ENCODE measurements around the gene OSGIN1. TPM values are rescaled to one million over a fixed set of nuclear protein-coding genes. Genes with fewer than 3 reads are reported as not detected.

Gene OSGIN1
- polyA plus RNA-seq, 2 donors: 6.0 to 8.3 TPM

GRCh38 chr16:83994703-83995102, 41.7 kb downstream of the OSGIN1 start:
- H3K36me3 ChIP-seq (ENCODE audit: control insufficient read depth in 2 of 2, insufficient read depth in 2 of 2, low read length in 1 of 2): no peaks in the 10 kb centered on the region
- peaks cover 0 to 2% of the 10 kb centered on the region in 2 donors for H3K9me3 ChIP-seq (ENCODE audit: control insufficient read depth in 2 of 2, insufficient read depth in 1 of 2, low read depth in 1 of 2, low read length in 1 of 2)
- H3K27ac ChIP-seq (ENCODE audit: low read depth in 2 of 2, low read length in 1 of 2): no peak overlapping the region
- 81 to 85% methylated on average over 13 of the region's 13 CpGs for WGBS, 2 donors
- H3K4me3 ChIP-seq (ENCODE audit: low read depth in 1 of 2, low read length in 2 of 2): no peak overlapping the region
- no peaks in the 10 kb centered on the region for H3K27me3 ChIP-seq (ENCODE audit: control insufficient read depth in 1 of 2, insufficient read depth in 2 of 2, low read length in 2 of 2)
- H3K4me1 ChIP-seq (ENCODE audit: control insufficient read depth in 2 of 2, insufficient read depth in 2 of 2, low read length in 1 of 2): no peaks in the 10 kb centered on the region

- no peak overlapping the region for H3K27ac ChIP-seq (ENCODE audit: low read depth in 2 of 2, low read length in 1 of 2)
- H3K36me3 ChIP-seq (ENCODE audit: control insufficient read depth in 2 of 2, insufficient read depth in 2 of 2, low read length in 1 of 2): no peaks in the 10 kb centered on the region
- peaks cover 0 to 2% of the 10 kb centered on the region in 2 donors for H3K9me3 ChIP-seq (ENCODE audit: control insufficient read depth in 2 of 2, insufficient read depth in 1 of 2, low read depth in 1 of 2, low read length in 1 of 2)
- 9 to 12% methylated on average over 21 of the region's 21 CpGs for WGBS, 2 donors
- no peaks in the 10 kb centered on the region for H3K4me1 ChIP-seq (ENCODE audit: control insufficient read depth in 2 of 2, insufficient read depth in 2 of 2, low read length in 1 of 2)
- no peaks in the 10 kb centered on the region for H3K27me3 ChIP-seq (ENCODE audit: control insufficient read depth in 1 of 2, insufficient read depth in 2 of 2, low read length in 2 of 2)
- no peak overlapping the region for H3K4me3 ChIP-seq (ENCODE audit: low read depth in 1 of 2, low read length in 2 of 2)
Observed at GRCh38 chr16:83995754-83996153, 42.7 kb downstream of the OSGIN1 start.

GRCh38 chr16:83996481-83997252, 43.6 kb downstream of the OSGIN1 start:
- Histone ChIP-seq H3K36me3 (ENCODE audit: control insufficient read depth in 2 of 2, insufficient read depth in 2 of 2, low read length in 1 of 2) (no peaks in the 10 kb centered on the region), H3K4me3 (ENCODE audit: low read depth in 1 of 2, low read length in 2 of 2) (no peak overlapping the region), H3K9me3 (ENCODE audit: control insufficient read depth in 2 of 2, insufficient read depth in 1 of 2, low read depth in 1 of 2, low read length in 1 of 2) (peaks cover 0 to 2% of the 10 kb centered on the region in 2 donors), H3K27ac (ENCODE audit: low read depth in 2 of 2, low read length in 1 of 2) (no peak overlapping the region), H3K4me1 (ENCODE audit: control insufficient read depth in 2 of 2, insufficient read depth in 2 of 2, low read length in 1 of 2) (no peaks in the 10 kb centered on the region), H3K27me3 (ENCODE audit: control insufficient read depth in 1 of 2, insufficient read depth in 2 of 2, low read length in 2 of 2) (no peaks in the 10 kb centered on the region)
- WGBS, 2 donors: 82 to 90% methylated on average over 15 of the region's 15 CpGs

DNA sequence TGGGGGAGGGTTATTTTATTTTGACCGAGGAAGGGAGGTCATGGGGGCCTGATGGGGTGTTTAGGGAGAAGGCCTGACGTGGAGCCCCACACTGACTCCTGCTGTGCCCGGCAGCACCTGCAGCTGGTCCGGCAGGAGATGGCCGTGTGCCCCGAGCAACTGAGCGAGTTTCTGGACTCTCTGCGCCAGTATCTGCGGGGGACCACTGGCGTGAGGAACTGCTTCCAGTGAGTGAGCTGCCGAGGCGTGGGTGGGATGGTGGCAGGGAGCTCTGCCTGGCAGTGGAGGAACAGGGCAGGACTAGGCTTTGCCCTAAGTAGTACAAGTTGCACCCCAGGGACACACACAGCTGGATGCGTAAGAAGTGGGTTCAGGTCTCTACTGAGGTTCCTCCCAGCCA, 45.1 kb downstream of the OSGIN1 start:
- Histone ChIP-seq H3K4me1 (ENCODE audit: control insufficient read depth in 2 of 2, insufficient read depth in 2 of 2, low read length in 1 of 2) (no peaks in the 10 kb centered on the region), H3K27me3 (ENCODE audit: control insufficient read depth in 1 of 2, insufficient read depth in 2 of 2, low read length in 2 of 2) (no peaks in the 10 kb centered on the region), H3K9me3 (ENCODE audit: control insufficient read depth in 2 of 2, insufficient read depth in 1 of 2, low read depth in 1 of 2, low read length in 1 of 2) (peaks cover 0 to 2% of the 10 kb centered on the region in 2 donors), H3K36me3 (ENCODE audit: control insufficient read depth in 2 of 2, insufficient read depth in 2 of 2, low read length in 1 of 2) (no peaks in the 10 kb centered on the region), H3K4me3 (ENCODE audit: low read depth in 1 of 2, low read length in 2 of 2) (no peak overlapping the region), H3K27ac (ENCODE audit: low read depth in 2 of 2, low read length in 1 of 2) (no peak overlapping the region)
- WGBS, 2 donors: 87 to 91% methylated on average over 13 of the region's 13 CpGs

- Histone ChIP-seq H3K36me3 (ENCODE audit: control insufficient read depth in 2 of 2, insufficient read depth in 2 of 2, low read length in 1 of 2) (no peaks in the 10 kb centered on the region), H3K4me3 (ENCODE audit: low read depth in 1 of 2, low read length in 2 of 2) (no peak overlapping the region), H3K9me3 (ENCODE audit: control insufficient read depth in 2 of 2, insufficient read depth in 1 of 2, low read depth in 1 of 2, low read length in 1 of 2) (peaks cover 0 to 2% of the 10 kb centered on the region in 2 donors), H3K4me1 (ENCODE audit: control insufficient read depth in 2 of 2, insufficient read depth in 2 of 2, low read length in 1 of 2) (no peaks in the 10 kb centered on the region), H3K27ac (ENCODE audit: low read depth in 2 of 2, low read length in 1 of 2) (no peak overlapping the region), H3K27me3 (ENCODE audit: control insufficient read depth in 1 of 2, insufficient read depth in 2 of 2, low read length in 2 of 2) (no peaks in the 10 kb centered on the region)
- 77 to 82% methylated on average over 13 of the region's 13 CpGs for WGBS, 2 donors
Observed at GRCh38 chr16:84000989-84001642, 48.1 kb downstream of the OSGIN1 start.

- no peak overlapping the region for H3K27ac ChIP-seq (ENCODE audit: low read depth in 2 of 2, low read length in 1 of 2)
- no peaks in the 10 kb centered on the region for H3K27me3 ChIP-seq (ENCODE audit: control insufficient read depth in 1 of 2, insufficient read depth in 2 of 2, low read length in 2 of 2)
- no peaks in the 10 kb centered on the region for H3K4me1 ChIP-seq (ENCODE audit: control insufficient read depth in 2 of 2, insufficient read depth in 2 of 2, low read length in 1 of 2)
- H3K36me3 ChIP-seq (ENCODE audit: control insufficient read depth in 2 of 2, insufficient read depth in 2 of 2, low read length in 1 of 2): no peaks in the 10 kb centered on the region
- WGBS, 2 donors: 89 to 92% methylated on average over 7 of the region's 7 CpGs
- no peak overlapping the region for H3K4me3 ChIP-seq (ENCODE audit: low read depth in 1 of 2, low read length in 2 of 2)
- no peaks in the 10 kb centered on the region for H3K9me3 ChIP-seq (ENCODE audit: control insufficient read depth in 2 of 2, insufficient read depth in 1 of 2, low read depth in 1 of 2, low read length in 1 of 2)
Observed at GRCh38 chr16:84001726-84002125, 48.7 kb downstream of the OSGIN1 start.

DNA sequence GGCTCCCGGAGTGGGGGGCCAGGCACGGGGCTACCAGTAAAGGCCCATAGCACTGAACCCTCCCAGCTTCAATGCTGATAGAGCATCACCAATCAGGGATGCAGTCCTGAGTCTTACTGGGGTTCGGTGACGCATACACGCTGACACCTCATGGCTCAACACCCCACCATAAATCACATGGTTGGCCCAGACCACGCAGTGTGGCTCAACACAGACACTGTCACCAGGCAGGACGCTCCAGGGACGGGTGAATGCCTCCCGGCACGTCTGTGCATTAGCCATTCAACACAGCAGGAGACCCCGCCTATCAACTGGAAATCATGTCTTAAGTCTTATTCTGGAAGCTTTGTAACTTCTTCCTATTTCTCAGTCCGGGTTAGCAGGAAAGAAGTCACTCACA, 50.0 kb downstream of the OSGIN1 start:
- no peaks in the 10 kb centered on the region for H3K27me3 ChIP-seq (ENCODE audit: control insufficient read depth in 1 of 2, insufficient read depth in 2 of 2, low read length in 2 of 2)
- no peak overlapping the region for H3K4me3 ChIP-seq (ENCODE audit: low read depth in 1 of 2, low read length in 2 of 2)
- no peaks in the 10 kb centered on the region for H3K9me3 ChIP-seq (ENCODE audit: control insufficient read depth in 2 of 2, insufficient read depth in 1 of 2, low read depth in 1 of 2, low read length in 1 of 2)
- H3K4me1 ChIP-seq (ENCODE audit: control insufficient read depth in 2 of 2, insufficient read depth in 2 of 2, low read length in 1 of 2): no peaks in the 10 kb centered on the region
- H3K27ac ChIP-seq (ENCODE audit: low read depth in 2 of 2, low read length in 1 of 2): no peak overlapping the region
- 80 to 81% methylated on average over 12 of the region's 12 CpGs for WGBS, 2 donors
- H3K36me3 ChIP-seq (ENCODE audit: control insufficient read depth in 2 of 2, insufficient read depth in 2 of 2, low read length in 1 of 2): no peaks in the 10 kb centered on the region

GRCh38 chr16:84004442-84004841, 51.4 kb downstream of the OSGIN1 start:
- Histone ChIP-seq H3K36me3 (ENCODE audit: control insufficient read depth in 2 of 2, insufficient read depth in 2 of 2, low read length in 1 of 2) (no peaks in the 10 kb centered on the region), H3K4me3 (ENCODE audit: low read depth in 1 of 2, low read length in 2 of 2) (no peak overlapping the region), H3K27me3 (ENCODE audit: control insufficient read depth in 1 of 2, insufficient read depth in 2 of 2, low read length in 2 of 2) (no peaks in the 10 kb centered on the region), H3K4me1 (ENCODE audit: control insufficient read depth in 2 of 2, insufficient read depth in 2 of 2, low read length in 1 of 2) (no peaks in the 10 kb centered on the region), H3K9me3 (ENCODE audit: control insufficient read depth in 2 of 2, insufficient read depth in 1 of 2, low read depth in 1 of 2, low read length in 1 of 2) (peaks cover 0 to 3% of the 10 kb centered on the region in 2 donors), H3K27ac (ENCODE audit: low read depth in 2 of 2, low read length in 1 of 2) (no peak overlapping the region)
- 79 to 84% methylated on average over 7 of the region's 7 CpGs for WGBS, 2 donors

DNA sequence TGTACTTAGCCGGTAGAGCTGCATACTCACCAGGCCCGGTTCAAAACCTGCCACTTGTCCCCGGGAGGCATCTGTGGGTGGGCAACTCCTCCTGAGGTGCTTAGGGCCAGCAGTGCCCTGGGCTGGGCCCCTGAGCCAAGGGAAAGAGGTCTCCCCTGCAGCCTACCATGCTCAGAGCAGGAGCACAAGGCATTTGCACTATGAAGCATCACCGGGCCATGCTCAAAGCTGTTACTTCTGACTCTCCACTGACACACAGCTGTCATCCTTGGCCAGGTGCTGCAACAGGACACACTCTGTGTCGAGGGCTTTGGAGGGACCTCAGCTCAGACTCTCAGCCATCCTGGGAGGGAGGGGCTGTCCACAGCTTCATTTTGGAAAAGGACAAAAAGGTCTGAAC, 52.4 kb downstream of the OSGIN1 start:
- Histone ChIP-seq H3K27ac (ENCODE audit: low read depth in 2 of 2, low read length in 1 of 2) (no peak overlapping the region), H3K4me1 (ENCODE audit: control insufficient read depth in 2 of 2, insufficient read depth in 2 of 2, low read length in 1 of 2) (no peaks in the 10 kb centered on the region), H3K9me3 (ENCODE audit: control insufficient read depth in 2 of 2, insufficient read depth in 1 of 2, low read depth in 1 of 2, low read length in 1 of 2) (peaks cover 0 to 3% of the 10 kb centered on the region in 2 donors), H3K4me3 (ENCODE audit: low read depth in 1 of 2, low read length in 2 of 2) (no peak overlapping the region), H3K36me3 (ENCODE audit: control insufficient read depth in 2 of 2, insufficient read depth in 2 of 2, low read length in 1 of 2) (no peaks in the 10 kb centered on the region), H3K27me3 (ENCODE audit: control insufficient read depth in 1 of 2, insufficient read depth in 2 of 2, low read length in 2 of 2) (no peaks in the 10 kb centered on the region)
- WGBS, 2 donors: 69 to 73% methylated on average over 5 of the region's 5 CpGs

- 77 to 82% methylated on average over 4 of the region's 4 CpGs for WGBS, 2 donors
- peaks cover 0 to 3% of the 10 kb centered on the region in 2 donors for H3K9me3 ChIP-seq (ENCODE audit: control insufficient read depth in 2 of 2, insufficient read depth in 1 of 2, low read depth in 1 of 2, low read length in 1 of 2)
Observed at GRCh38 chr16:84007520-84007919, 54.5 kb downstream of the OSGIN1 start.

More at GRCh38 chr16:84007520-84007919, 54.5 kb downstream of the OSGIN1 start:
- H3K4me1 ChIP-seq (ENCODE audit: control insufficient read depth in 2 of 2, insufficient read depth in 2 of 2, low read length in 1 of 2): no peaks in the 10 kb centered on the region
- no peak overlapping the region for H3K27ac ChIP-seq (ENCODE audit: low read depth in 2 of 2, low read length in 1 of 2)
- H3K36me3 ChIP-seq (ENCODE audit: control insufficient read depth in 2 of 2, insufficient read depth in 2 of 2, low read length in 1 of 2): no peaks in the 10 kb centered on the region
- H3K4me3 ChIP-seq (ENCODE audit: low read depth in 1 of 2, low read length in 2 of 2): no peak overlapping the region
- no peaks in the 10 kb centered on the region for H3K27me3 ChIP-seq (ENCODE audit: control insufficient read depth in 1 of 2, insufficient read depth in 2 of 2, low read length in 2 of 2)
